Osteocyte (in vitro differentiated cells): ENCODE measurements around the gene ARHGAP4. TPM values are rescaled to one million over a fixed set of nuclear protein-coding genes. Genes with fewer than 3 reads are reported as not detected.

Source experiments
- DNase-seq: peaks from one replicate; pipeline ENCODE4 v3.0.0; 2021; ENCODE audit warnings: mixed read lengths; ENCODE audit not compliant: unreplicated experiment; ENCODE audit errors: extremely low spot score
- H3K27ac Mint-ChIP-seq: one replicate; pipeline ENCODE4 v1.8.0; 2021; ENCODE audit warnings: mild to moderate bottlenecking, mixed read lengths; ENCODE audit not compliant: unreplicated experiment
- H3K27me3 Mint-ChIP-seq: one replicate; pipeline ENCODE4 v1.8.0; 2021; ENCODE audit warnings: mixed read lengths; ENCODE audit not compliant: unreplicated experiment
- H3K36me3 Mint-ChIP-seq: one replicate; pipeline ENCODE4 v1.8.0; 2021; ENCODE audit warnings: mixed read lengths; ENCODE audit not compliant: unreplicated experiment
- H3K4me1 Mint-ChIP-seq: one replicate; pipeline ENCODE4 v1.8.0; 2021; ENCODE audit warnings: mixed read lengths; ENCODE audit not compliant: unreplicated experiment
- H3K4me3 Mint-ChIP-seq: one replicate; pipeline ENCODE4 v1.8.0; 2021; ENCODE audit warnings: mild to moderate bottlenecking, moderate library complexity, mixed read lengths; ENCODE audit not compliant: unreplicated experiment
- H3K9me3 Mint-ChIP-seq: one replicate; pipeline ENCODE4 v1.8.0; 2021; ENCODE audit warnings: mixed read lengths; ENCODE audit not compliant: unreplicated experiment
- total RNA-seq: library from RNA; stranded (reverse); gene quantifications from 2 replicates; pipeline ENCODE4 v1.2.1, GENCODE V29; 2021
- TF ChIP-seq, protein P1 (sequence below): fragments of 200-600 bp; sonication (generic); IDR thresholded peaks from 2 replicates; pipeline ENCODE4 v1.5.0; 2021; ENCODE audit warnings: antibody characterized with exemption, mild to moderate bottlenecking, moderate library complexity

The ARHGAP4 gene
- total RNA-seq, 1 donor from 2014 or later: 5.3 TPM

DNA sequence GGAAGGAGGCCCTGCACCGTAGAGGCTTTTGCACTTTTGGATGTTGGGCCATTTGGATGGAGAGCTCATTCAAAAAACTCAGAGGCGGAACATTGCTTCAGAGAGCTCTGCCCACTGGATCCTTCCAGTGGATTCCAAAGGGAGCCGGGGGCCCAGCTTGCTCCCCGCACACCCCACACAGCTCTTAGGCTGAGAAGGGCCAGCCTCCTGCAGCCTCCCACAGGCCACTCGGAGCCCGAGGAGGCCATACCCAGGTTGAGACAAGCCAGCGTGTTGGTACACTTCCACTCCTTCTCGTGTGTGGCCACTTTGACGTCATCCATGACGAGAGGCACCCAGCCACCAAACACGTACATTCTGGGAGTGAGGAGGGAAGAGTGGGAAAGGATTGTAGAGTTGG is 35.2 kb upstream of the ARHGAP4 start:
- Mint-ChIP-seq H3K4me1 (peaks cover 5% of the 10 kb centered on the region), H3K27me3 (no peaks in the 10 kb centered on the region), H3K27ac (no peak overlapping the region), H3K4me3 (no peak overlapping the region), H3K36me3 (peaks cover 24% of the 10 kb centered on the region), H3K9me3 (no peaks in the 10 kb centered on the region)
- DNase-seq: no peak
- TF ChIP-seq, protein P1, sequence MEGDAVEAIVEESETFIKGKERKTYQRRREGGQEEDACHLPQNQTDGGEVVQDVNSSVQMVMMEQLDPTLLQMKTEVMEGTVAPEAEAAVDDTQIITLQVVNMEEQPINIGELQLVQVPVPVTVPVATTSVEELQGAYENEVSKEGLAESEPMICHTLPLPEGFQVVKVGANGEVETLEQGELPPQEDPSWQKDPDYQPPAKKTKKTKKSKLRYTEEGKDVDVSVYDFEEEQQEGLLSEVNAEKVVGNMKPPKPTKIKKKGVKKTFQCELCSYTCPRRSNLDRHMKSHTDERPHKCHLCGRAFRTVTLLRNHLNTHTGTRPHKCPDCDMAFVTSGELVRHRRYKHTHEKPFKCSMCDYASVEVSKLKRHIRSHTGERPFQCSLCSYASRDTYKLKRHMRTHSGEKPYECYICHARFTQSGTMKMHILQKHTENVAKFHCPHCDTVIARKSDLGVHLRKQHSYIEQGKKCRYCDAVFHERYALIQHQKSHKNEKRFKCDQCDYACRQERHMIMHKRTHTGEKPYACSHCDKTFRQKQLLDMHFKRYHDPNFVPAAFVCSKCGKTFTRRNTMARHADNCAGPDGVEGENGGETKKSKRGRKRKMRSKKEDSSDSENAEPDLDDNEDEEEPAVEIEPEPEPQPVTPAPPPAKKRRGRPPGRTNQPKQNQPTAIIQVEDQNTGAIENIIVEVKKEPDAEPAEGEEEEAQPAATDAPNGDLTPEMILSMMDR: no peak

DNA sequence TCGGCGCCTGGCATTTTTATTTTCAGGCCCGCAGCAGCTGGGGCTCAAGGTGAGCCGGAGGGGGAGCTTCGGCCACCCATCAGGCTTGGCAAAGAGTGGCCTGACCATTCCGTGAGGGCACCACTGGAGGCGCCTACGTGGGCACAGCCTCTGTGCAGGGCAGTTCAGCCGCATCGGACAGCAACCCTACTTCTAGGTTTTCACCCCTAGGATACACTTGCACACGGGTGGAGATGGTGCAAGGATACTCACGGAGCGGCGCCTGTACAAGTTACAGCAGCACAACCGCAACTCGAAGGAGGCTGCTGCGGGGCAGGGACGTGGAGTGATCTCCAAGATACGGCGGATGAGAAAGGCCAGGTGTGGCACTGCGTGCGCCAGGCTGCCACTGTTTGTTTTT is 34.7 kb upstream of the ARHGAP4 start:
- Mint-ChIP-seq H3K27ac (no peak overlapping the region), H3K4me3 (no peak overlapping the region), H3K36me3 (peaks cover 28% of the 10 kb centered on the region), H3K9me3 (no peaks in the 10 kb centered on the region), H3K4me1 (no peaks in the 10 kb centered on the region), H3K27me3 (no peaks in the 10 kb centered on the region)
- DNase-seq: no peak
- TF ChIP-seq, protein P1: no peak

DNA sequence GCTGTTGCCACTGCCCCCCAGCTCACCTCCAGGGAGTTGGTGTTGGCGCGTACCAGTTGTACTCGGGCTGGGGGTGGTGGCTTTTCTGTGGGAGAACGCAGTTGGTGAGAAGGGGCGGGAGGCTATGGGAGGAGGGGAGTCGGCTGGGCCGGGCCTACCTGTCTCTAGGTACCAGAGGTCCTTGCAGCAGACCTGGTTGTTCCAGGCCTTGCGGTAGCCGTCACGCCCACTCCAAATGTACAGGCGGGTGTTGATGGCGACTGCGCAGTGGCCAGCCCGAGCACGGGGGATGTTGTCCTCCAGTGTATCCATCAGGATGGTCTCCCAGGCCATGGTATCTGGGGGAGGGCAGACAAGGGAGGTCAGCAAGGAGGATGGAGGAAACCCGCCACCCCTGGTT is 34.0 kb upstream of the ARHGAP4 start:
- H3K4me1 Mint-ChIP-seq: no peaks in the 10 kb centered on the region
- H3K27ac Mint-ChIP-seq: no peak overlapping the region
- DNase-seq: no peak
- TF ChIP-seq, protein P1: no peak
- H3K27me3 Mint-ChIP-seq: no peaks in the 10 kb centered on the region
- H3K9me3 Mint-ChIP-seq: no peaks in the 10 kb centered on the region
- H3K4me3 Mint-ChIP-seq: no peak overlapping the region
- H3K36me3 Mint-ChIP-seq: peaks cover 32% of the 10 kb centered on the region

DNA sequence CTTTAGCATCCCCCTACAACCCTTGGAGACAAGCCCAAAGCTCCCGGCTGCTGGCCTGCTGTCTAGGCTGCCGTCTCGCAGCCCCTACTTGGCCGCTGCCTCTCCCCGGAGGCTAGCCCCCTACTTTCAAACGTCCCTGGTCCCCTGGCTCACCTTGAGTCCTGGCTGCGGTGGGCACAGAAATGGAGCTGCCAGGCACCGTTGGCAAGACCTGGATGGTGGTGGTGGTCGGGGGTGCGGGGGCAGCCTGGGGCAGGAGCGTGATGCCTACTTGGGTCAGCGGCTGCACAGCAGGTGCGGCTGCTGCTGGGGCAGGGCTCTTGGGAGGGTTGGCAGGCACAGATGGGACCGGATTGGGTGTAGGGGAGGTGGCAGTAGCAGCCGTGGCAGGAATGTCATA is 33.6 kb upstream of the ARHGAP4 start:
- Mint-ChIP-seq H3K9me3 (no peaks in the 10 kb centered on the region), H3K4me3 (no peak overlapping the region), H3K36me3 (peaks cover 35% of the 10 kb centered on the region), H3K27me3 (no peaks in the 10 kb centered on the region), H3K27ac (no peak overlapping the region), H3K4me1 (no peaks in the 10 kb centered on the region)
- no peak for DNase-seq
- TF ChIP-seq, protein P1: no peak

DNA sequence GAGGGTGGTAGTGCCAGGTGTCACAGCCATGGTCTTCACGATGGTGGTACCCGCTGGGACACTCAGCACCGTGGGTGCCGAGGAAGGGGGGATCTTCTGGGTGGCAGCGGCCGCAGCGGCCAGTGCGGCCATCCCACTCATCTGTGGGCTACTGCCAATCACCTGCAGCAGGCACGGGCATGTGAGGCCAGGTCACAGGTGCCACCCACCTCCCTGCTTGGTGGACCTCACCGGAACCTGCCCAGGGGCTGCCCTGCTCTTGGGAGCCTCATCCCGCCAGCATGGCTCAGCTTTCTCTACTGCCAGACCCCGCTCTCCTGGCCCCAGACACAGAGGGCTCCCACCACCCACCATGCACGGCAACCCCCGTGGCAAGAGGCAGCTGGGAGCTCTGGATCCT is 32.5 kb upstream of the ARHGAP4 start:
- DNase-seq: no peak
- no peaks in the 10 kb centered on the region for H3K27me3 Mint-ChIP-seq
- H3K36me3 Mint-ChIP-seq: peaks cover 40% of the 10 kb centered on the region
- TF ChIP-seq, protein P1: no peak
- H3K4me3 Mint-ChIP-seq: no peak overlapping the region
- no peak overlapping the region for H3K27ac Mint-ChIP-seq
- peaks cover 2% of the 10 kb centered on the region for H3K4me1 Mint-ChIP-seq
- no peaks in the 10 kb centered on the region for H3K9me3 Mint-ChIP-seq
